Prostate gland (tissue), 2 donors: ENCODE measurements around the gene RPRD1B.

ENCODE experiments used
- CTCF ChIP-seq, 4 experiments: fragments of 200-600 bp in 2 of 4; fragments of 450-650 bp in 2 of 4; sonication (generic) in 2 of 4; IDR thresholded peaks; 1 replicate in 3 of 4; 2 replicates in 1 of 4; pipeline ENCODE4 v1.5.1; 2016 to 2019; ENCODE audit warnings: antibody characterized with exemption in 4 of 4, mild to moderate bottlenecking in 2 of 4, moderate library complexity in 2 of 4
- POLR2A ChIP-seq: fragments of 450-650 bp; IDR thresholded peaks from one replicate; pipeline ENCODE4 v1.6.1; 2016; ENCODE audit warnings: antibody characterized with exemption, mild to moderate bottlenecking

GRCh38 chr20:38095017-38095686, 61.6 kb downstream of the RPRD1B start:
- TF ChIP-seq CTCF (IDR thresholded peaks at IDR 0.05) (no peak), POLR2A (no peak)
